Measurements from ENCODE around the gene KLHL41. TPM values are rescaled to one million over a fixed set of nuclear protein-coding genes. Genes with fewer than 3 reads are reported as not detected.
A peak's percentile ranks its signal among the peaks of the same experiment; 100 is the strongest.

Gene KLHL41
- total and polyA plus RNA-seq, 2 of the 13 experiments (the other 11 are each of a cell fraction or from before 2014, with no cell fraction given), result 0.07 to 0.31 TPM

GRCh38 chr2:169468841-169469240, 40.7 kb upstream of the KLHL41 start (continued):
- TF ChIP-seq, protein P1, sequence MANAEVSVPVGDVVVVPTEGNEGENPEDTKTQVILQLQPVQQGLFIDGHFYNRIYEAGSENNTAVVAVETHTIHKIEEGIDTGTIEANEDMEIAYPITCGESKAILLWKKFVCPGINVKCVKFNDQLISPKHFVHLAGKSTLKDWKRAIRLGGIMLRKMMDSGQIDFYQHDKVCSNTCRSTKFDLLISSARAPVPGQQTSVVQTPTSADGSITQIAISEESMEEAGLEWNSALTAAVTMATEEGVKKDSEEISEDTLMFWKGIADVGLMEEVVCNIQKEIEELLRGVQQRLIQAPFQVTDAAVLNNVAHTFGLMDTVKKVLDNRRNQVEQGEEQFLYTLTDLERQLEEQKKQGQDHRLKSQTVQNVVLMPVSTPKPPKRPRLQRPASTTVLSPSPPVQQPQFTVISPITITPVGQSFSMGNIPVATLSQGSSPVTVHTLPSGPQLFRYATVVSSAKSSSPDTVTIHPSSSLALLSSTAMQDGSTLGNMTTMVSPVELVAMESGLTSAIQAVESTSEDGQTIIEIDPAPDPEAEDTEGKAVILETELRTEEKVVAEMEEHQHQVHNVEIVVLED (CRISPR knock-in tag; IDR thresholded peaks at IDR 0.05; ENCODE audit: borderline replicate concordance), result no peak
- no peak for TF ChIP-seq ZSCAN12 (CRISPR knock-in tag; IDR thresholded peaks at IDR 0.05)
- no peak for TF ChIP-seq IKZF1 (IDR thresholded peaks at IDR 0.05)
- TF ChIP-seq NRL (CRISPR knock-in tag; IDR thresholded peaks at IDR 0.05; ENCODE audit: borderline replicate concordance), result no peak

DNA sequence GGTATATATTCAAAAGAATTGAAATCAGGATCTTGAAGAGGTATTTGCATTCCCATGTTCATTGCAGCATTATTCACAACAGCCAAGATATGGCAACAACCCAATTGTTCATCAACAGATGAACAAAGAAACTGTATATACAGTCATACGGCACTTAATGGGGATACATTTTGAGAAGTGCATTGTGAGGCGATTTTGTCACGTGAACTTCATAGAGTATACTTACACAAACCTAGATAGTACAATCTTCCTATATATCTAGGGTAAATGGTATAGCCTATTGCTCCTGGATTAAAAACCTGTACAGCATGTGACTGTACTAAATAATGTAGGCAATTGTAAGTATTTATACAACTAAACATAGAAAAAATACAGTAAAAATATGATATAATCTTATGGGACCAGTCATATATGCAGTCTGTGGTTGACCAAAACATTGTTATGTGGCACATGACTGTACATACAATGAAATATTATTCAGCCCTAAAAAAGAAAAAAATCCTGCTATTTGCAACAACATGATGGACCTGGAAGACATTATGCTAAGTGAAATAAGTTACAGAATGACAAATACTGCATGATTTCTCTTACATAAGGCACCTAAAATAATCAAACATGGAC, 39.4 kb upstream of the KLHL41 start:
- no peak for DNase-seq (ENCODE audit: low spot score)
- in situ Hi-C loops (cut with HindIII; ENCODE audit: extremely low pct_ligation_motif_present, low pct_unique_long_range_greater_than_20kb), result loop anchor here (25.0 kb wide), 1 partner anchor 892 kb away; no protein-coding TSS in a partner anchor
- ChIA-PET CTCF (ENCODE audit: low intra/inter-chr PET ratio, low total read pairs) (no interaction called here), POLR2A (no interaction called here)
- Histone ChIP-seq H3K79me2 (ENCODE audit: insufficient read depth, low read length) (no peaks in the 10 kb centered on the region), H3K4me2 (ENCODE audit: low read depth, low read length) (peak overlapping the region; percentile 34; the same call in 1 of the 2 replicates), H4K20me1 (ENCODE audit: insufficient read depth, low read length) (no peaks in the 10 kb centered on the region), H2AFZ (ENCODE audit: low read length) (no peak overlapping the region), H3K9me3 (ENCODE audit: low read length) (no peaks in the 10 kb centered on the region), H3K4me1 (ENCODE audit: insufficient read depth, low read length) (0 out of 2 replicates have a peak, but pooled peaks cover 4% of the 10 kb centered on the region), H3K27ac (ENCODE audit: extremely low read length, insufficient read depth, low read length) (no peak overlapping the region), H3K36me3 (replicated peaks in 1 of 2; ENCODE audit: control insufficient read depth in 1 of 2, insufficient read depth in 2 of 2, low read length in 2 of 2) (no peaks in the 10 kb centered on the region), H3K9ac (ENCODE audit: insufficient read depth, low read depth, low read length) (no peak overlapping the region), H3K27me3 (ENCODE audit: control insufficient read depth in 1 of 2, insufficient read depth in 2 of 2, low read length in 2 of 2) (no peaks in the 10 kb centered on the region), H3K4me3 (replicated peaks in 1 of 3; ENCODE audit: insufficient read depth in 1 of 3, low read depth in 2 of 3, low read length in 3 of 3) (no peak overlapping the region)
- FAIRE-seq, result peak; percentile 4
- intact Hi-C loops (cut with micrococcal nuclease; ENCODE audit: unreplicated experiment), result no loop called here
- no TSS peak for BruUV-seq (replicated peaks)
- no peak for ATAC-seq
- 37% methylated on average over 3 of the region's 3 CpGs for WGBS (ENCODE audit: low lambda C conversion rate)
- TF ChIP-seq, protein P2, sequence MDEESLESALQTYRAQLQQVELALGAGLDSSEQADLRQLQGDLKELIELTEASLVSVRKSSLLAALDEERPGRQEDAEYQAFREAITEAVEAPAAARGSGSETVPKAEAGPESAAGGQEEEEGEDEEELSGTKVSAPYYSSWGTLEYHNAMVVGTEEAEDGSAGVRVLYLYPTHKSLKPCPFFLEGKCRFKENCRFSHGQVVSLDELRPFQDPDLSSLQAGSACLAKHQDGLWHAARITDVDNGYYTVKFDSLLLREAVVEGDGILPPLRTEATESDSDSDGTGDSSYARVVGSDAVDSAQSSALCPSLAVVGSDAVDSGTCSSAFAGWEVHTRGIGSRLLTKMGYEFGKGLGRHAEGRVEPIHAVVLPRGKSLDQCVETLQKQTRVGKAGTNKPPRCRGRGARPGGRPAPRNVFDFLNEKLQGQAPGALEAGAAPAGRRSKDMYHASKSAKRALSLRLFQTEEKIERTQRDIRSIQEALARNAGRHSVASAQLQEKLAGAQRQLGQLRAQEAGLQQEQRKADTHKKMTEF (CRISPR knock-in tag; IDR thresholded peaks at IDR 0.05), result no peak
- TF ChIP-seq ZNF768 (CRISPR knock-in tag; IDR thresholded peaks at IDR 0.05), result no peak
- TF ChIP-seq CBFB (CRISPR knock-in tag; IDR thresholded peaks at IDR 0.05), result no peak
- no peak for TF ChIP-seq POLR2AphosphoS2 (IDR thresholded peaks at IDR 0.05; ENCODE audit: low read depth, low read length)
- no peak for TF ChIP-seq MZF1 (CRISPR knock-in tag; IDR thresholded peaks at IDR 0.05; ENCODE audit: borderline replicate concordance)

Data from HepG2 (cell line).